HG02885 (cell line): ENCODE data around the gene PLCB4.
A peak's percentile ranks its signal among the peaks of the same experiment; 100 is the strongest.

Source experiments
- ATAC-seq: cut with Tn5 transposase; IDR thresholded peaks from one replicate; pipeline ENCODE4 v1.9.1; 2021; ENCODE audit warnings: mild to moderate bottlenecking; ENCODE audit not compliant: unreplicated experiment, poor library complexity

Gene PLCB4

DNA sequence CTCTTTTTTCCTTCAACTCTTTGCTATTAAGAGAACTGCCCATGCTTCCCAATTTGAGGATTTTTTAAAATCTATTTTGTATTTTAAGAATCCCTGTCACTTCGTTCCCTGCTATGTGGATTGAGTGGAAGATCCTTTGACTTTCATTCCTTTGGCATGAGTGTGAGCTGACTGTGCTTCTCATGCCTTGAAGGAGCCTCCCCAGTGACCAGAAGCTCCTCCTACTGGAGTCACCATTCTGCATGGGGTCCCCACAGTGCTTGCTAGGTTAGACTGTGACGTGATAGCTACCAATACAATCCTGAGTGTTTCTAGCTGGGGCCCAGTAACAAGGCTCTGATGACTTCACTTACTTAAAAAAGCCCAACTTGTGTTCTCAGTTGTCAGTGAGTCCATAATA lies 341.1 kb downstream of the PLCB4 start:
- ATAC-seq = no peak

GRCh38 chr20:9411833-9412232 lies 342.9 kb downstream of the PLCB4 start:
- ATAC-seq = no peak

DNA sequence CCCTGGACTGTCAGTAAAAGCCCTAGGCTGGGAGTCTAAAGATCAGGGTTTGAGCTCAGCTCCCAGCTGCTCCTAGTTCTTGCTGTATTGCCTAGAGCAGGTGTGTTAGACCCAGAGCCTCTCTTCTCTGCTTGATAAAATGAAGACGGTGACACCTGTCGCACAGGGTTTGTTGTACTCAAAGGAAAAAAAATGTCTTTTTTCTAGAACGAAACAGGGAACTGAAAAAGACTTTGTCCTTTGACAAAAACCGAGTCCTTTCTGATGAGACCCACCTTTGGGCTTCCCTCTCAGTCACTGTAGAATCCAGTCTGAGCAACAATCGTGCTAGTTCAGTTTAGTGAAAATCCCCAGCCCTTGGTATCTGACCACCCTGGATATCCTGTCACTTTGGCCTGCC lies 343.4 kb downstream of the PLCB4 start:
- peak; percentile 76 for ATAC-seq

DNA sequence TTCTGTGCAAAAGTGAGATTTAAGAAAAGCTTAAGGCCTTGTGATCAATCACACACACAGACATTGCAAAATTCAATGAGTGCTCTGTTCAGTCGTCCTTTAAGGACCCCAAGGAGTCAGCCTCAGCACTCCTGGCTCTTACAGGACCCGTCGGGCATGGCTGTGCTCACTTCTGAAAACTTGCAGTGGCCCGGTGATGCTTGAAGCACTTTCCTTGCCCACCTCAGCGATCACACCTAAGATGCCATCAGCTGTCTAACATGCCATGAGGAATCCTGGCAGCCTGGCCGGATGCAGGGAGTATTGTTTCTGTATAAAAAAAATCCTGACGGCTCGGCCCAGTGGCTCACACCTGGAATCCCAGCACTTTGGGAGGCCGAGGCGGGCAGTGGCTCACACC lies 344.1 kb downstream of the PLCB4 start:
- no peak for ATAC-seq

GRCh38 chr20:9415426-9415825 lies 346.5 kb downstream of the PLCB4 start:
- no peak for ATAC-seq

DNA sequence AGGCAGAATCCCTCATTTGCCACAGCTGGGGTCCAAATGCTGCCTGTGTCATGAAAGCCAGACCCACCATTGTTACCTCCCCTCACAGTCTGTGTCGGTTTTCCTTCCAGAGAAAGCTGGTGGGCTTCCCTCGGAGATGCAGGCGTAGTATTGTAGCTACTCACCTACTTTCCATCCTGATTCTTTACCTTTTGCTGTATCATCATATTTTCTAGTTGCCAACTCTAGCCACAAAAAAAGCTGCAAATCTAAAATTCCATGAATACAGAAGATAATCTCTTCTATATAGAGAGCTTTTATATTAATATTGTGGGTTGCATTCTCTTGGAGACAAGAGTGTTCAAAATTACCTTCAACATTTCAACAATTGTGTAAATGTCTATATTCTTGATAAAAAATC lies 347.5 kb downstream of the PLCB4 start:
- no peak for ATAC-seq

GRCh38 chr20:9417665-9418064 lies 348.8 kb downstream of the PLCB4 start:
- ATAC-seq = no peak

DNA sequence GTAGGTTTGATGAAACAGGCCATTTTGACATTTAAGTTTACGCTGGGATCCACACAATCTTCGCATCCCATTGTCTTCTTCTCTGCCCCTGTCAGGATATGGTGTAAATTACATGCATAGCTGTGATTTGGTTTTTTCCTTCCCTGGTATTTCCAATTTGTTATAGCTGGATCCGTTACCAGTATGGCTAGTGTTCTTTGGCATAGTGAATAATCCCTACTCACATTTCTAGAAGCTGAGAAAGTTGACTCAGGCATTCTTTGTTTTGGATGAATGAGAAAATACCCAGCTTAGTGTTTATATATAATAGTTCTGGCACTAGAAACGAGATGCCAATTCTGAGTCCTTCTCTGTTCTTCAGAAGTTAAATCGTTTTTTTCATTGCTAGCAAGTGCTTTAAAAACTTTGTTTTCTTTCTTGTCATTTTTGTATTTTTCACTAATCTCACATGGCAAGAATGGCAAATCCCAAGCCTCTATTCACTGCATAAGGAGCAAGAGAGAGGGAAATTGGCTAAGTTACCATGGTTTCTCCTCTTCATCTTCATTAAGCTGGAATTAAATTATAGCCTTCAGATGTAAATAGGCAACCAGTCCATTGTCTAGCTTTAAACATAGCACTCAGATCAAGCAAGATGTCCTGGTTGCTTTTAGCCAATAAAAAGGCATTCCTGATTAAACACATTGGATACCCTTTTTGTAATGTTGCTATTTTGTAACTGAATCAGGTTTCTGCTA lies 353.6 kb downstream of the PLCB4 start:
- no peak for ATAC-seq

DNA sequence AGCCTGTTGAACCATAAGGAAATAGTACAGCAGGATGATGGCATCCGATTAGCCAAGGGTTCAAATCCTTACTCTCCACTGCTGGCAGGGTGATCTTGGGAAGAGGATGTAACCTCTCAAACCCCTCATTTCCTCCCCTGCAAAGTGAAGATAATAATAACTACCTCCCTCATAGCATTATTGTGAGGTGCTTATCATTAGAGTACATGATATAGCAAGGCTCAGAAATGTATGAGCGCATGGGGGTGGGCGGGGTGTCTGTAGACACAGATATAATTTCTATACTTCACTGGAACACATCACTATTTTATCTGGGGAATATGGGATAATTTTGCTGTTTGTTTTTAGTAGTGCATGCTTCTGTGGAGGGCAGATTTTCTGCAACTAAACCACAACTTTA lies 355.7 kb downstream of the PLCB4 start:
- no peak for ATAC-seq

- ATAC-seq = no peak
Observed at GRCh38 chr20:9427430-9428291, 358.8 kb downstream of the PLCB4 start.

- no peak for ATAC-seq
Observed at GRCh38 chr20:9428292-9428607, 359.4 kb downstream of the PLCB4 start.

- no peak for ATAC-seq
Observed at GRCh38 chr20:9439806-9440205, 370.9 kb downstream of the PLCB4 start.

DNA sequence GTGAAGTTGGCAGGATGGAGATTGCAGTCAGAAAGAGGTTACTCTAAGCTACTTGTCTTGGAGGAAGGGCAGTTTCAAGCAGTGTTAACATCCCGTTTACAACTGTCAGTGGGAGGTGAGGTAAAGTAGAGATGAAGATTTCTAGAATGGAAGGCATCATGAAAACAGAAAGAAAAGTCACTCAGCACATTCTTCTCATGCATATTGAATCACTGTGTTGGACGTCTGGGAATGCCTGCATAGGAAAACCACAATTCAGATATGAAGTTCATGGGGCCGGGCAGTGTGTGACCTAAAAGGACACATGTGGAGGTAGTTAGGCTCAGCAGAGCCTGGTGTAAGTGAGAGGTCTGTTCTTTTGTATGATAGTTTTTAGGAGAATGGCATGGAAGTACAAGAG lies 372.0 kb downstream of the PLCB4 start:
- no peak for ATAC-seq

DNA sequence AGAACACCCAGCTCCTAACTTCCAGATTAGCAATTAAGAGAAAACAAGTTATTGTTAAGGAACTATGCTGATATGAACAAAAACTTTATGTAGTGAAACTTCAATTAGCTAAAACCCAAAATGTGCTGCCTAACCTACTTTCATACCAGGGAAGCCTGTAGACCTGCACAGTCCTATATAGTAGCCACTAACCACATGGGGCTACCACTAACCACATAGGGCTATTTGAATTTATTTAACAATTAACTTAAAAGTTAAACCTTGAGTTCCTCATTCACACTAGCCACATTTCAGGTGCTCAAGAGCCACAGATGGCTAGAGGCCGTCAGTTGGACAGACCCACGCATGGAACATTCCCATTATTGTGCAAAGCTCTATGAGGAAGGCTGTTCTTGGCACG lies 373.1 kb downstream of the PLCB4 start:
- ATAC-seq = no peak

DNA sequence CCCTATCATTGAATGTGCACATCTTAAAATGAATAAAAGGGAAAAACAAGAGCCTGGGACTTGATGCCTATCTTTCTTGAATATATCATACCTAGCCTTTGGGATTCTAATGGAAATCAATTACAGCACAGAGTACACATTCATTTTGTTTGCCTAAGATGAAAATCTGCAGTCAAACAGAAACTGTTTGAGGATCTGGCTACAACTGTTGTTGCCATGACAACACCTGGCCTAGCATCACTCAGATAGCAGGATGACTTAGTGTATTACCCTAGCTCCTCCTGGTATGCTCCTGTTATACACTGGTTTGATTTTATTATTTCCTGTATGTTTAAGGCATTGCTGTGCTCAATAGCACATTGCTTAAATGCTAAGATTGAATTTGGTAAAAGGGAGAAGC lies 374.0 kb downstream of the PLCB4 start:
- ATAC-seq = peak; percentile 54

DNA sequence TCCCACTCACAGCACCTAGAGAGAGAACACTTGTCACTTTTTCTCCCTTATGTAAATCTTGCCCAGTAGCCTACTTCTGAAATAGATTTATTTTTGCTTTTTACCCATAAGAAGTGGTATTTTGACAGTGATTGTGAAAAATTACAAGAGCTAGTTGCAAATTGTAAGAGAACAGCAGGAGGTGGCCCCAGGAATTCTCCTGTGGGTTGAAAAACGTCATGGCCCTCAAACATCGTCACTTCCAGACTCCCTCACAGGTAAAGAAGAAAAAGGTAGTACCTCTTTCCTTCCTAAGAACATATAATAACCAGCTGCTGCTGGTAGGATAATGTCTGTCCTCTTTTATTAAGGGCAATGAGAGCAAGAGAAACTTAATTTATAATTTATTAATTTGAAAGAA lies 376.0 kb downstream of the PLCB4 start:
- no peak for ATAC-seq

GRCh38 chr20:9447182-9447581 lies 378.3 kb downstream of the PLCB4 start:
- ATAC-seq = no peak

DNA sequence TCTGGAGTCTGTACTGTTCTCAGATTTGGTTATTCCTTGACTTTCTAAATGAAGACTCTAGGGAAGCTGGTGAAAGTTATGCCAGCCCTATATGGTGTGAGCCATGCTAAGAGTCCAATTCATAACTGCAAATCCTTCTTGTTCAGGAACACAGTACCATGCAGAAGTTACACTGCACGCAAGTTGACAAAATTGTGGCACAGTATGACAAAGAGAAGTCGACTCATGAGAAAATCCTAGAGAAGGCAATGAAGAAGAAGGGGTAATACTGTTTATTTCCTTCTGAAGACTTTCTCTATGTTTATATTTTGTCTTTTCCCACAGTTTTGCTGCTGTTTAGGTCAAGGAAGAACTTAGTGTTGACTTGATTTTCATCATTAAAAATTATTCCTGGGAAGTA lies 384.3 kb downstream of the PLCB4 start:
- no peak for ATAC-seq

DNA sequence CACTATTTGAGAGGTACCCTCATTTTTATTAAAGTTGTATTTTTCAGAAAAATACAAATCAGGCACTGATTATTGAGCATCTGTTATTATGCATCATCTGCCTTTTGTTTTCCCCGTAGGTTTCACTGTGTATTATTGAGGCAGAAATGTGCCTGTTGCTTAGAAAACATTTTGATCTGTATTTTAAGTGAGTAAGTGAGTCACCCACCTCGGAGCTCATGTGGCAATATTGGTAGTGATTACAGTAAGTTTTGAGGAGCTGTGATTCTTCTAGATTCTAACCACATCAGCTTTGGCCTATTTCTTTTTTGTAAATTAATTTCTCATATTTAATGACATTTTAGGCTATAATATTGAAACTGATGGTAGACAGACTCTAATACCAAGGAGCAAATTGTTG lies 385.9 kb downstream of the PLCB4 start:
- ATAC-seq = no peak

GRCh38 chr20:9457136-9457535 lies 388.2 kb downstream of the PLCB4 start:
- ATAC-seq = no peak

DNA sequence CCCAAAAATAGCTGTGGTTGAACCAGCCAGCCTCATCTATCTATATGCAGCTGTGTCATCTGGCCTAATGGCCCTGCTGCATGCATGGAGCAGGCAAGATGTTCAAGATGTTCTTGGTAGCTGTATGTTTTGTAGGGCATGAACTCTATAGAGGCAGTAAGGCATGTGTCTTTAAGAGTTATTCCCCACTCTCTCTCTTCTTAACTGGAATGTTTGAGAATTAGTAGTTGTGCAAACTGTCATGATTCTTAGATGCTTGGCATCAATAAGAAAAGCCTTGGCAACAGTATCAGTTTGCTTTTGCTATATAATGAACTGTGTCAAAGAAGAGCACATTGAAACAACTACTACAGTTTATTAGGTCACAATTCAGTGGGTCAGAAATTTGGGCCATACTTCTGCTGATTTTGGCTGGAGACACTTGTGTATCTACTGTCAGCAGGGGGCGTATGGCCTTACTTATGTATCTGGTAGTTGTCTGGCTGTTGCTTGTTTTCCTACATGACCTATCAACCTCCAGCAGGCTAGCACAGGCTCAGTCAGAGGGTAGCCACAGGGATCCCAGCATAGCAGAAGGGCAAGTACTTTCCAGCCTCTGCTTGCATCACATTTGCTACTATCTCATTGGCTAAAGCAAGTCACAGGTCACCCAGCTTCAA lies 389.4 kb downstream of the PLCB4 start:
- ATAC-seq = peak; percentile 42
